DMS53 (cell line): ENCODE data around the gene ITGA6.
A peak's percentile ranks its signal among the peaks of the same experiment; 100 is the strongest.
"Not testable (repeated sequence)": the region's sequence is repeated elsewhere in the genome, so short reads cannot be mapped to it uniquely, and the experiment has no call there.

Source experiments
- DNase-seq: peaks from one replicate; lab custom pipeline; 2025; lab: John Stamatoyannopoulos, UW

Gene ITGA6

DNA sequence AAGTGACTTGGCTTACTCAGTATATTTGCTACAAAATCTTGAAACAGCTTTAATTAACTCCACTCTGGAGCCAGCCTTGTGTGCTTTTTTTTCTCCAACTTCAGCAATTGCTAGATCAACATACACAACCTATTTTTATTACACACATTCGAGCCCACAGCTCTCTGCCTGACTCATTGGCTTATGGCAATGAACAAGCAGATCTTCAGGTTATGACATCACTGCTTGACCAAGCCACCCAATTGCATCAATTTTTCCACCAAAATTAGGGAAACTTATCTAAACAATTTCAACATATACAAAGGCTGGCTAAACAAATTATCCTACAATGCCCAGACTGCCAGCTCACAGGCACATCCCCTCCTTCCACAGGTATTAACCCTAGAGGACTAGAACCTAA lies 88.9 kb downstream of the ITGA6 start:
- DNase-seq, result no peak

- DNase-seq, result no peak
Measured at GRCh38 chr2:172518995-172519394, 91.6 kb downstream of the ITGA6 start.

DNA sequence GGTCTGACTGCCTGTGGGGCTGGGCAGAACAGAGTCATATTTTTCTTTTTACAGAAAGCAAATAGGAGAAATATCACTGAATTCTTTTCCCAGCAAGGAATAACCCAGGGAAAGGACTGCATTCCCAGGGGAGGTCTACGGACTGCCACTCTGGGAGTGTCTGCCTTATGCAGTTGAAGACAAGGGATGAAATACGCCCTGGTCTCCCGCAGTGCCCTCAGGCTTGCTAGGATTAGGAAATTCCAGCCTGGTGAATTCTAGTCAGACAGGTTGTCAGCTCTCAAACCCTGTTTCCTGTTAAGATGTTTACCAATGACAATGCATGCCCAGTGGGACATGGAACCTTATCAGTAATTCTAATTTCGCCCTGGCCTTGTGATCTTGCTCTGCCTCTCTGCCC lies 98.2 kb downstream of the ITGA6 start:
- DNase-seq, result peak; percentile 45

DNA sequence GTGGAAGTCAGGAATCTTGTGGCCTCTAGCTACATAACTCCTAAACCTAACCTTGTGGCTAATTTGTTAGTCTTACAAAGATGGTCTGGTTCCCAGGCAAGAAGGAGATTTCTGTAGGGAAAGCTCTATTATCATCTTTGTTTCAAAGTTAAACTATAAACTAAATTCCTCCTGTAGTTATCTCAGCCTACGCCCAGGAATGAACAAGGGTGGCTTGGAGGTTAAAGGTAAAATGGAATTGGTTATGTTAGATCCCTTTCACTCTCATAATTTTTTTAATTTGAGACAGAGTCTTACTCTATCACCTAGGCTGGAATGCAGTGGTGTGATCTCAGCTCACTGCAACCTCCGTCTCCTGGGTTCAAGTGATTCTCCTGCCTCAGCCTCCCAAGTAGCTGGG lies 103.9 kb downstream of the ITGA6 start:
- no peak for DNase-seq

- DNase-seq, result not testable (repeated sequence)
Measured at GRCh38 chr2:172532461-172532860, 105.1 kb downstream of the ITGA6 start.

DNA sequence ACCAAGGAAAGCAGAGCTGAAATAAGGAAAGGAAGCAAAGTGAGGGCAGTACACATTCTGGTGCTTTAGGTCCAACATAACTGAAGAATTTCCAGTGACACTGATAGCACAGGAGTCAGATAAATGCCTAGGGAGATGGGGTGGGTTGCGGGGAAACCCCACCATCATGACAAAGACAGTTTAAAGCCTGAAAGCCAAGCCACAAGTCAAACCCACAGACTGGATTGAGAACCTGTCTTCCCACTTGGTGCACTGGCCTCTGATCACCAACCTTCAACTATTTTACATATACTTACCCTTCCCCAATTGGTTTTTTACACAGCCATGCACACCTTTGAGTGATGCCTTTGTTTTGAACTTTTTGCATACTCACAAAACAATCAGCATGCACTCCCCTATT lies 106.3 kb downstream of the ITGA6 start:
- DNase-seq, result no peak

DNA sequence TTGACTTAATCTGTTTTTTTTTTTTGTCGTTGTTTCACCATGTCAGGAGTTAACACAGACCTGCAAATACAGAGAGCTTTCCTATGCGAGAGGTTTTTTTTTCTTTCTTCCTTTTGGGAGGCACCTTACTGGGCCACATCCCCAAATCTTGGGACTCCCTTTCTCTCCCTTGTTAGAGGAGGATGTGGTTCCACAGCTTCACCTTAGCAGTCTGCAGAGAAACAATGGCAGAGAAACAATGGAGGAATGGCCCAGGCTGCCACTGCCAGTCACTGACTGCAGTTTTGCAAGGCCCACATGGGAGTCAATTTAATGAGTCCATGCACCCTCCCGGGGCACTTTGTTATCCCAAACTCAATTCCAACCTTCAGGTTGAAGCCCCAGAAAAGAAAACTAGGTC lies 107.7 kb downstream of the ITGA6 start:
- DNase-seq, result no peak

DNA sequence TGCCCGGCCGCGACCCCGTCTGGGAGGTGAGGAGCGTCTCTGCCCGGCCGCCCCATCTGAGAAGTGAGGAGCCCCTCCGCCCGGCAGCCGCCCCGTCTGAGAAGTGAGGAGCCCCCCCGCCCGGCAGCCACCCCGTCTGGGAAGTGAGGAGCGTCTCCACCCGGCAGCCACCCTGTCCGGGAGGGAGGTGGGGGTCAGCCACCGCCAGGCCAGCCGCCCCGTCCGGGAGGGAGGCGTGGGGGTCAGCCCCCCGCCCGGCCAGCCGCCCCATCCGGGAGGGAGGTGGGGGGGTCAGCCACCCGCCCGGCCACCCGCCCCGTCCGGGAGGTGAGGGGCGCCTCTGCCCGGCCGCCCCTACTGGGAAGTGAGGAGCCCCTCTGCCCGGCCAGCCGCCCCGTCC lies 110.5 kb downstream of the ITGA6 start:
- DNase-seq, result not testable (repeated sequence)

GRCh38 chr2:172539767-172540166 lies 112.4 kb downstream of the ITGA6 start:
- DNase-seq, result peak; percentile 30

- no peak for DNase-seq
Measured at GRCh38 chr2:172540421-172540820, 113.0 kb downstream of the ITGA6 start.

GRCh38 chr2:172545408-172546075 lies 118.2 kb downstream of the ITGA6 start:
- peak; percentile 14 for DNase-seq

DNA sequence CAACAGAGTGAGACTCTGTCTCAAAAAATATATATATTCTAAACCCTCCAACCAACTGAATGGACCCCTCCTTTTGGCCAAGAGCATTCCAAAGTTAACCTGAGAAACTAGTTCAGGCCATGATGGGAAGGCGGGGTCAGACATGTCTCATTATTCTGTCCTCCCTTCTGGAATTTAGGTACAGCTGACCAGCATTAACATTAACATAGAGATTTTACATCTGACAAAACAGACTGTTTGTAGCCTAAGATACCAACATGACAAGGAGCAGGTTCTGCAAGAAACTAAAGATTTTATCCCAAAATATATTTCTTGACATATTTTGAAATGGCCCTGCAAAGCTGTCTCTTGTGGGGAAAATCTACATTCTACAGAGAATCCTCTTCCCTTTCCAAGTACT lies 121.7 kb downstream of the ITGA6 start:
- DNase-seq, result no peak

- DNase-seq, result not testable (repeated sequence)
Measured at GRCh38 chr2:172549802-172550201, 122.4 kb downstream of the ITGA6 start.

- DNase-seq, result no peak
Measured at GRCh38 chr2:172550419-172550818, 123.0 kb downstream of the ITGA6 start.

DNA sequence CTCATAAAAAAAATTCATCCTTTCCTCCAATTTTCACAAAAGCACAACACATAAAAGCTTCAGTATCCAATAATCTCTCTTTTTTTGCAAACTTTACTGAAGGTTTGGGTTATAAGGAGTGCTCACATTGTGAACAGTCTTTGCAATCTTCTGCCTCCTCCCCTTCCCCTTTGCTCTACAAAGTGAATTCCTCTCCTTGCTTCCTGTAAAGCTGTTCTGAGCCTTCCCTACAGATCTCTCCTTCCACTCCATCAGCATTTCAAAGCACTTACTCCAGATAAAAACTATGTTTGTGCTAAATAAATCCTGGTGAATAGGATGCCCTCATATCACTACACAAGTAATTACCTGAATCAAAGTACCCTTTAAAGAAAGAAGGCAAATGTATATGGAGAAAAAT lies 123.9 kb downstream of the ITGA6 start:
- no peak for DNase-seq

GRCh38 chr2:172552547-172553291 lies 125.3 kb downstream of the ITGA6 start:
- no peak for DNase-seq

GRCh38 chr2:172554352-172555271 lies 127.2 kb downstream of the ITGA6 start:
- DNase-seq, result no peak

DNA sequence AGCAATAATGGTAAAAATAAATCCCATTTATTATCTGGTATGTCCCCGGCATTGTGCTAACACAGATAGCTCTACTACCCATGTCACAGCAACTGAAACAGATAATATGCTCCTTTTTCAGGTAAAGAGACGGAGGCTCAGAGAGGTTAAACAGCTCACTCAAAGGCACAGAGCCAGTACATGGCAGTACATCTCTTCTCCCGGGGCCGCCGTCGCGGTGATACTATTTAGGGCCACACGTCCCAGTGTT lies 127.8 kb downstream of the ITGA6 start:
- DNase-seq, result no peak
